Vagina (tissue), 2 donors: ENCODE measurements around the gene TBCEL. TPM values are rescaled to one million over a fixed set of nuclear protein-coding genes. Genes with fewer than 3 reads are reported as not detected.

Experiments used
- DNase-seq, 2 donors: peaks; one replicate each; pipeline ENCODE4 v3.0.0-alpha.2; 2017; ENCODE audit errors: extremely low spot score in 2 of 2
- H3K27ac ChIP-seq: fragments of 200-600 bp; sonication (generic); one replicate; pipeline ENCODE4 v1.5.1; 2019
- H3K27me3 ChIP-seq: fragments of 200-600 bp; sonication (generic); one replicate; pipeline ENCODE4 v1.5.1; 2019
- H3K36me3 ChIP-seq, 2 donors: fragments of 200-600 bp; sonication (generic); one replicate each; pipeline ENCODE4 v1.5.1; 2017 to 2019
- H3K4me1 ChIP-seq: fragments of 200-600 bp; sonication (generic); one replicate; pipeline ENCODE4 v1.5.1; 2019
- H3K4me3 ChIP-seq, 2 donors: fragments of 200-600 bp; sonication (generic); 1 replicate in 1 of 2; 2 replicates in 1 of 2; pipeline ENCODE4 v1.5.1; 2016 to 2019
- H3K9me3 ChIP-seq: fragments of 200-600 bp; sonication (generic); one replicate; pipeline ENCODE4 v1.5.1; 2019
- CTCF ChIP-seq, 3 experiments: fragments of 450-650 bp in 2 of 3; fragments of 200-600 bp in 1 of 3; sonication (generic) in 1 of 3; IDR thresholded peaks; one replicate each; pipeline ENCODE4 v1.5.1; 2017 to 2019; ENCODE audit warnings: antibody characterized with exemption in 3 of 3, mild to moderate bottlenecking in 2 of 3, moderate library complexity in 2 of 3
- POLR2A ChIP-seq, 2 donors: fragments of 450-650 bp; IDR thresholded peaks; one replicate each; pipeline ENCODE4 v1.6.1; 2017; ENCODE audit warnings: antibody characterized with exemption in 2 of 2, mild to moderate bottlenecking in 2 of 2, moderate library complexity in 2 of 2
- POLR2AphosphoS5 ChIP-seq, 2 donors: sonication (generic); formaldehyde crosslinking; IDR thresholded peaks; one replicate each; pipeline ENCODE4 v1.9.0; 2017; ENCODE audit warnings: antibody characterized with exemption in 2 of 2, mild to moderate bottlenecking in 2 of 2, low read depth in 1 of 2; ENCODE audit not compliant: insufficient read depth in 1 of 2
- intact Hi-C: fragments of 100-400 bp; cut with DNase I; formaldehyde crosslinking; loops from one replicate; pipeline ENCODE4 v1.15.1; 2023
- total RNA-seq: library from RNA; depleted of rRNA; stranded (reverse); fragments of >200 nt; gene quantifications from one replicate; pipeline ENCODE4 v1.2.3, GENCODE V29; 2016

The TBCEL gene
- total RNA-seq, 1 donor from 2014 or later = 19.2 TPM

- Histone ChIP-seq H3K27ac (no peak overlapping the region), H3K4me1 (no peaks in the 10 kb centered on the region), H3K36me3 (no peaks in the 10 kb centered on the region), H3K9me3 (no peaks in the 10 kb centered on the region), H3K4me3 (no peak overlapping the region), H3K27me3 (no peaks in the 10 kb centered on the region)
- no peak for DNase-seq
- no peak for TF ChIP-seq POLR2A (IDR thresholded peaks at IDR 0.05)
- TF ChIP-seq CTCF (IDR thresholded peaks at IDR 0.05) = no peak
- no peak for TF ChIP-seq POLR2AphosphoS5 (IDR thresholded peaks at IDR 0.05; ENCODE audit: insufficient read depth in 1 of 2, low read depth in 1 of 2)
- intact Hi-C loops = no loop called here
These were observed 114.4 kb downstream of the TBCEL start for GRCh38 chr11:121138259-121138658.

GRCh38 chr11:121140369-121140768 lies 116.5 kb downstream of the TBCEL start:
- intact Hi-C loops = no loop called here
- TF ChIP-seq CTCF (IDR thresholded peaks at IDR 0.05) (no peak), POLR2A (IDR thresholded peaks at IDR 0.05) (no peak), POLR2AphosphoS5 (IDR thresholded peaks at IDR 0.05; ENCODE audit: insufficient read depth in 1 of 2, low read depth in 1 of 2) (no peak)

More at GRCh38 chr11:121140369-121140768, 116.5 kb downstream of the TBCEL start:
- H3K4me1 ChIP-seq = no peaks in the 10 kb centered on the region
- no peaks in the 10 kb centered on the region for H3K9me3 ChIP-seq
- DNase-seq = no peak
- H3K27ac ChIP-seq = no peak overlapping the region
- no peaks in the 10 kb centered on the region for H3K27me3 ChIP-seq
- H3K36me3 ChIP-seq = no peaks in the 10 kb centered on the region
- no peak overlapping the region for H3K4me3 ChIP-seq

Other genes starting within 250 kb of the TBCEL start
- gene TECTA, start 77.1 kb downstream of the TBCEL start, total RNA-seq = 1.2 TPM